MCF 10A (cell line): ENCODE results near the gene TBCC. TPM values are rescaled to one million over a fixed set of nuclear protein-coding genes. Genes with fewer than 3 reads are reported as not detected.

Experiments used
- BruUV-seq: library from RNA; stranded (reverse); fragments of 400-500 nt; replicated peaks from 2 replicates; lab custom pipeline; 2021; lab: Mats Ljungman, UMichigan
- CTCF ChIA-PET: fragments of 300-600 bp; sonication (Branson Sonifier 250); formaldehyde crosslinking; extraction: SDS; loops from one replicate; lab custom pipeline; 2021; ENCODE audit warnings: antibody characterized with exemption, inconsistent platforms; lab: Yijun Ruan, JAX
- POLR2A ChIA-PET: fragments of 300-600, 350-650 bp; sonication (Branson Sonifier 250); formaldehyde crosslinking; extraction: SDS; loops from one replicate; lab custom pipeline; 2020; ENCODE audit warnings: antibody characterized with exemption, inconsistent platforms; lab: Yijun Ruan, JAX
- DNase-seq: peaks from one replicate; pipeline ENCODE4 v3.0.0-alpha.2; 2018; ENCODE audit not compliant: unreplicated experiment
- H3K27ac Mint-ChIP-seq: one replicate; pipeline ENCODE4 v1.8.0; 2022; ENCODE audit warnings: mild to moderate bottlenecking, low read depth, mixed read lengths; ENCODE audit not compliant: unreplicated experiment
- H3K27me3 Mint-ChIP-seq: one replicate; pipeline ENCODE4 v1.8.0; 2022; ENCODE audit warnings: mixed read lengths; ENCODE audit not compliant: insufficient read depth, unreplicated experiment
- H3K36me3 Mint-ChIP-seq: one replicate; pipeline ENCODE4 v1.8.0; 2022; ENCODE audit warnings: mild to moderate bottlenecking, moderate library complexity, mixed read lengths; ENCODE audit not compliant: insufficient read depth, unreplicated experiment
- H3K4me1 Mint-ChIP-seq: one replicate; pipeline ENCODE4 v1.8.0; 2022; ENCODE audit warnings: mixed read lengths; ENCODE audit not compliant: insufficient read depth, unreplicated experiment
- H3K4me3 Mint-ChIP-seq: one replicate; pipeline ENCODE4 v1.8.0; 2022; ENCODE audit warnings: mild to moderate bottlenecking, moderate library complexity, mixed read lengths; ENCODE audit not compliant: unreplicated experiment
- H3K9me3 Mint-ChIP-seq: one replicate; pipeline ENCODE4 v1.8.0; 2022; ENCODE audit warnings: mixed read lengths; ENCODE audit not compliant: unreplicated experiment
- CTCF ChIP-seq: fragments of 200-600 bp; IDR thresholded peaks from one replicate; pipeline ENCODE4 v1.8.0; 2022; ENCODE audit warnings: antibody characterized with exemption, mild to moderate bottlenecking; ENCODE audit not compliant: unreplicated experiment
- intact Hi-C: fragments of 100-400 bp; cut with micrococcal nuclease; formaldehyde crosslinking; loops from 2 replicates; pipeline ENCODE4 v1.14.1; 2022
- total RNA-seq: library from RNA; stranded (reverse); gene quantifications from 2 replicates; pipeline ENCODE4 v1.2.3, GENCODE V29; 2022

Gene TBCC
- total RNA-seq, 1 experiment from 2014 or later: 13.7 TPM

- peak overlapping the region; percentile 95 for H3K27ac Mint-ChIP-seq
- intact Hi-C loops: loop anchor here (1.0 kb wide), 2 partner anchors 36 to 95 kb away; partner anchors contain the start of gene TBCC
- ChIA-PET POLR2A (interaction anchor here (0.6 to 15.3 kb wide), 21 partner anchors 8 to 1841 kb away, joined by 3 to 328 read pairs (median 4); partner anchors contain the start of genes PEX6, PPP2R5D, RPL7L1 and TBCC), CTCF (interaction anchor here (0.8 kb wide), 1 partner anchor 121 kb away, joined by 3 read pairs; no protein-coding TSS in a partner anchor)
- TF ChIP-seq CTCF: no peak
- peak overlapping the region; percentile 73 for H3K4me3 Mint-ChIP-seq
- peaks cover 20% of the 10 kb centered on the region for H3K36me3 Mint-ChIP-seq
- no peaks in the 10 kb centered on the region for H3K27me3 Mint-ChIP-seq
- peaks cover 8% of the 10 kb centered on the region for H3K4me1 Mint-ChIP-seq
- no peaks in the 10 kb centered on the region for H3K9me3 Mint-ChIP-seq
- no TSS peak for BruUV-seq
- peak; percentile 86 for DNase-seq
Observed at GRCh38 chr6:42782689-42783176, 36.8 kb upstream of the TBCC start.

- ChIA-PET CTCF (interaction anchor here (0.8 to 1.4 kb wide), 2 partner anchors 97 to 120 kb away, joined by 3 to 5 read pairs; partner anchors contain the start of gene RPL7L1), POLR2A (interaction anchor here (0.6 to 15.3 kb wide), 25 partner anchors 8 to 736 kb away, joined by 3 to 328 read pairs (median 4); partner anchors contain the start of genes PEX6, PPP2R5D, RPL7L1 and TBCC)
- intact Hi-C loops: loop anchor here (1.0 kb wide), 2 partner anchors 36 to 95 kb away; partner anchors contain the start of gene TBCC
- Mint-ChIP-seq H3K4me3 (peak within 1 kb of the TSS; percentile 73), H3K27ac (peak within 1 kb of the TSS; percentile 95), H3K9me3 (no peaks in the 10 kb centered on the region), H3K36me3 (peaks cover 20% of the 10 kb centered on the region), H3K27me3 (no peaks in the 10 kb centered on the region), H3K4me1 (peaks cover 15% of the 10 kb centered on the region)
- TF ChIP-seq CTCF: no peak
- DNase-seq: peak; percentile 82
- no TSS peak for BruUV-seq
Observed at GRCh38 chr6:42781796-42782688, 36.1 kb upstream of the TBCC start, which contains the start of gene BICRAL. Gene BICRAL (plus strand): TSS chr6:42782052. CDS start chr6:42822023, 39,971 bp downstream.

- POLR2A ChIA-PET: interaction anchor here (0.6 to 15.3 kb wide), 18 partner anchors 10 to 203 kb away, joined by 3 to 328 read pairs (median 7); partner anchors contain the start of genes PPP2R5D, RPL7L1 and TBCC
- no peak for DNase-seq
- H3K4me1 Mint-ChIP-seq: peaks cover 20% of the 10 kb centered on the region
- H3K27me3 Mint-ChIP-seq: no peaks in the 10 kb centered on the region
- TF ChIP-seq CTCF: no peak
- H3K4me3 Mint-ChIP-seq: peak overlapping the region; percentile 73
- H3K9me3 Mint-ChIP-seq: no peaks in the 10 kb centered on the region
- no TSS peak for BruUV-seq
- CTCF ChIA-PET: interaction anchor here (1.4 kb wide), 1 partner anchor 98 kb away, joined by 5 read pairs; the partner anchor contains the start of gene RPL7L1
- H3K36me3 Mint-ChIP-seq: peaks cover 20% of the 10 kb centered on the region
- peak overlapping the region; percentile 95 for H3K27ac Mint-ChIP-seq
- intact Hi-C loops: no loop called here
Observed at GRCh38 chr6:42781546-42781795, 35.6 kb upstream of the TBCC start.
